K562 (cell line): Measurements from ENCODE around the gene UBE2E3. TPM values are rescaled to one million over a fixed set of nuclear protein-coding genes. Genes with fewer than 3 reads are reported as not detected.

Experiments
- ATAC-seq: fragments of 200-7000 bp; cut with Tn5 transposase; 3 replicates; pipeline ENCODE4 v1.9.1; 2020; ENCODE audit warnings: moderate library complexity
- BruUV-seq: library from RNA; stranded (reverse); fragments of 400-500 nt; replicated peaks from 2 replicates; lab custom pipeline; 2021; lab: Mats Ljungman, UMichigan
- CTCF ChIA-PET: fragments of 300-600 bp; formaldehyde crosslinking; extraction: SDS; loops from one replicate; lab custom pipeline; 2021; ENCODE audit warnings: low intra/inter-chr PET ratio; lab: Yijun Ruan, JAX
- POLR2A ChIA-PET: fragments of 300-600, 350-650 bp; sonication (Branson Sonifier 250); formaldehyde crosslinking; extraction: SDS; loops from one replicate; lab custom pipeline; 2021; ENCODE audit warnings: antibody characterized with exemption, inconsistent platforms; lab: Yijun Ruan, JAX
- DNase-seq, 4 experiments: peaks; one replicate each; pipeline versions ENCODE4 v3.0.0 to v3.0.0-alpha.2; 2011 to 2018; ENCODE audit warnings: low spot score in 3 of 4, mixed read lengths in 3 of 4; ENCODE audit errors: extremely low read depth in 1 of 4
- FAIRE-seq: peaks from 2 replicates; lab custom pipeline; 2011; peaks lifted over from hg19 to GRCh38; lab: Jason Lieb, UNC
- H2AFZ ChIP-seq: 2 replicates; pipeline ENCODE4 v1.6.0; 2011; ENCODE audit warnings: low read depth, low read length, control low read depth, inconsistent platforms
- H3K27ac ChIP-seq: fragments of 200-600 bp; 3 replicates; pipeline ENCODE4 v1.8.0; 2011; ENCODE audit warnings: low read depth, mild to moderate bottlenecking, control low read depth, inconsistent platforms, low read length, moderate library complexity, mixed read lengths; ENCODE audit errors: extremely low read depth
- H3K27me3 ChIP-seq, 2 experiments: fragments of 300-600 bp in 1 of 2; 2 replicates in 1 of 2; 3 replicates in 1 of 2; pipeline versions ENCODE4 v1.6.0 to v1.8.0; 2011; ENCODE audit warnings: inconsistent platforms in 2 of 2, low read length in 2 of 2, mild to moderate bottlenecking in 1 of 2, mixed read lengths in 1 of 2, moderate library complexity in 1 of 2; ENCODE audit not compliant: control insufficient read depth in 2 of 2, insufficient read depth in 2 of 2
- H3K36me3 ChIP-seq: fragments of 300-600 bp; 3 replicates; pipeline ENCODE4 v1.8.0; 2011; ENCODE audit warnings: mild to moderate bottlenecking, low read length, inconsistent platforms; ENCODE audit not compliant: control insufficient read depth, insufficient read depth
- H3K4me1 ChIP-seq, 2 experiments: fragments of 200-600 bp in 1 of 2; replicated peaks in 1 of 2; 2 replicates in 1 of 2; 3 replicates in 1 of 2; pipeline versions ENCODE4 v1.5.1 to v1.8.0; 2011; ENCODE audit warnings: inconsistent platforms in 2 of 2, low read length in 2 of 2, mild to moderate bottlenecking in 1 of 2, mixed read lengths in 1 of 2, moderate library complexity in 1 of 2; ENCODE audit not compliant: control insufficient read depth in 2 of 2, insufficient read depth in 2 of 2
- H3K4me2 ChIP-seq: 2 replicates; pipeline ENCODE4 v1.6.1; 2011; ENCODE audit warnings: low read length, control low read depth, inconsistent platforms, mixed read lengths; ENCODE audit not compliant: insufficient read depth
- H3K4me3 ChIP-seq: fragments of 200-600 bp; sonication (generic), shearing (Covaris generic); 2 replicates; pipeline ENCODE4 v1.5.1; 2016; ENCODE audit warnings: control low read depth, inconsistent platforms
- H3K79me2 ChIP-seq: fragments of 200-600 bp; 3 replicates; pipeline ENCODE4 v1.8.0; 2011; ENCODE audit warnings: low read length, inconsistent platforms; ENCODE audit not compliant: control insufficient read depth, insufficient read depth
- H3K9ac ChIP-seq, 2 experiments: 2 replicates each; pipeline versions ENCODE4 v1.6.0 to v1.6.1; 2011; ENCODE audit warnings: low read depth in 2 of 2, low read length in 2 of 2, control low read depth in 1 of 2, inconsistent platforms in 1 of 2, mild to moderate bottlenecking in 1 of 2, mixed read lengths in 1 of 2; ENCODE audit not compliant: insufficient read depth in 1 of 2
- H3K9me1 ChIP-seq: one replicate; pipeline ENCODE4 v1.6.0; 2011; ENCODE audit warnings: inconsistent platforms, mild to moderate bottlenecking, low read length, moderate library complexity; ENCODE audit not compliant: control insufficient read depth, insufficient read depth
- H3K9me3 ChIP-seq: replicated peaks from 2 replicates; pipeline ENCODE4 v1.5.1; 2011; ENCODE audit warnings: low read depth, low read length, inconsistent platforms; ENCODE audit not compliant: control insufficient read depth, insufficient read depth
- H4K20me1 ChIP-seq: replicated peaks from 2 replicates; pipeline ENCODE4 v1.6.1; 2011; ENCODE audit warnings: low read length, inconsistent platforms, mixed read lengths; ENCODE audit not compliant: control insufficient read depth, insufficient read depth
- ARHGAP35 ChIP-seq: fragments of 450-650 bp; IDR thresholded peaks from 2 replicates; pipeline ENCODE4 v1.6.1; 2018; ENCODE audit not compliant: partially characterized antibody
- BCOR ChIP-seq: fragments of 450-650 bp; IDR thresholded peaks from 2 replicates; pipeline ENCODE4 v1.6.1; 2016
- DPF2 ChIP-seq: fragments of 450-650 bp; IDR thresholded peaks from 2 replicates; pipeline ENCODE4 v1.6.1; 2016
- ETV6 ChIP-seq, 3 experiments: fragments of 150-350 bp in 1 of 3; sonication (generic) in 1 of 3; formaldehyde crosslinking in 1 of 3; IDR thresholded peaks; 2 replicates each; pipeline versions ENCODE4 v1.6.1 to v1.8.0; 2014 to 2022; ENCODE audit warnings: borderline replicate concordance in 2 of 3, low read depth in 2 of 3, antibody characterized with exemption in 1 of 3, low read length in 1 of 3, mild to moderate bottlenecking in 1 of 3, missing genetic modification reagents in 1 of 3
- GABPB1 ChIP-seq: sonication (generic); formaldehyde crosslinking; IDR thresholded peaks from 2 replicates; pipeline ENCODE4 v1.8.0; 2022; ENCODE audit warnings: mild to moderate bottlenecking, missing genetic modification reagents
- JUN ChIP-seq, 2 experiments: sonication (generic) in 1 of 2; formaldehyde crosslinking in 1 of 2; IDR thresholded peaks; 2 replicates each; pipeline versions ENCODE4 v1.6.1 to v1.8.0; 2012 to 2022; ENCODE audit warnings: borderline replicate concordance in 2 of 2, mild to moderate bottlenecking in 2 of 2, improper control_type of control experiment in 1 of 2, low read depth in 1 of 2, low read length in 1 of 2, missing genetic modification reagents in 1 of 2
- LCOR ChIP-seq: sonication (generic); formaldehyde crosslinking; IDR thresholded peaks from 2 replicates; pipeline ENCODE4 v1.8.0; 2022; ENCODE audit warnings: mild to moderate bottlenecking, missing genetic modification reagents
- NBN ChIP-seq: fragments of 450-650 bp; IDR thresholded peaks from 2 replicates; pipeline ENCODE4 v1.6.1; 2016; ENCODE audit warnings: low read depth, mild to moderate bottlenecking
- NFRKB ChIP-seq: fragments of 450-650 bp; IDR thresholded peaks from 2 replicates; pipeline ENCODE4 v1.6.1; 2016; ENCODE audit warnings: low read depth
- RBM34 ChIP-seq: fragments of 200-400 bp; formaldehyde crosslinking; IDR thresholded peaks from 2 replicates; pipeline ENCODE4 v1.6.1; 2018; ENCODE audit warnings: low read length, borderline replicate concordance; ENCODE audit not compliant: insufficient read depth
- SMC3 ChIP-seq: conservative IDR thresholded peaks from 2 replicates; pipeline ENCODE4 v1.6.1; 2011; ENCODE audit warnings: low read depth, low read length, improper control_type of control experiment; ENCODE audit not compliant: insufficient read depth
- SRSF3 ChIP-seq: fragments of 200-400 bp; formaldehyde crosslinking; IDR thresholded peaks from 2 replicates; pipeline ENCODE4 v1.6.1; 2016; ENCODE audit warnings: mild to moderate bottlenecking, low read length, moderate library complexity; ENCODE audit not compliant: insufficient read depth
- SRSF7 ChIP-seq: fragments of 200-400 bp; formaldehyde crosslinking; optimal IDR thresholded peaks from 2 replicates; pipeline ENCODE3; 2017; ENCODE audit warnings: mild to moderate bottlenecking, low read depth, low read length
- TCFL5 ChIP-seq: fragments of 250-450 bp; sonication (Bioruptor Pico); conservative IDR thresholded peaks from 2 replicates; pipeline ENCODE4 v1.6.1; 2021; ENCODE audit warnings: mild to moderate bottlenecking, moderate library complexity, matching md5 sums
- THRB ChIP-seq: fragments of 450-650 bp; formaldehyde crosslinking; conservative IDR thresholded peaks from 2 replicates; pipeline ENCODE4 v1.4.0; 2022; ENCODE audit warnings: mild to moderate bottlenecking, missing genetic modification characterization
- ZBTB26 ChIP-seq: fragments of 450-650 bp; formaldehyde crosslinking; IDR thresholded peaks from 2 replicates; pipeline ENCODE4 v1.4.0; 2022; ENCODE audit warnings: missing genetic modification characterization
- ZNF121 ChIP-seq: sonication (generic); formaldehyde crosslinking; conservative IDR thresholded peaks from 2 replicates; pipeline ENCODE4 v1.8.0; 2022; ENCODE audit warnings: missing genetic modification reagents
- WGBS: fragments of 100-300 bp; shearing (Covaris generic); methylation state at CpG from one replicate; pipeline ENCODE4 v1.1.6; 2016; ENCODE audit warnings: low coverage, mixed read lengths; ENCODE audit not compliant: insufficient coverage; ENCODE audit errors: missing lambda C conversion rate; 5-methylcytosine and 5-hydroxymethylcytosine counted together
- in situ Hi-C: fragments of 300-500 bp; cut with MboI; formaldehyde crosslinking; loops from 4 replicates; pipeline ENCODE4 v1.15.0; 2018; ENCODE audit warnings: inconsistent platforms, mixed read lengths
- intact Hi-C: fragments of 100-400 bp; cut with micrococcal nuclease; formaldehyde crosslinking; loops from 2 replicates; pipeline ENCODE4 v1.14.2; 2022
- polyA plus RNA-seq, 8 experiments: library from polyadenylated mRNA; depleted of rRNA in 4 of 8; stranded (reverse) in 5 of 8; unstranded in 3 of 8; fragments of >200 nt; fragmentation: Nextera tagmentation in 2 of 8; fragmentation: Illumina TruSeq in 1 of 8; extraction: Ambion mirVana in 2 of 8; extraction: Trizol in 1 of 8; gene quantifications; 2 replicates each; pipeline versions ENCODE4 v1.2.1 to v1.2.3, GENCODE V29; 2011 to 2014; ENCODE audit warnings: inconsistent platforms in 1 of 8, missing spikeins in 1 of 8
- total RNA-seq, 7 experiments: library from RNA; depleted of rRNA in 6 of 7; stranded (reverse); fragments of >200 nt in 6 of 7; fragmentation: Illumina TruSeq in 2 of 7; extraction: Trizol in 2 of 7; gene quantifications; 2 replicates each; pipeline versions ENCODE4 v1.2.1 to v1.2.3, GENCODE V29; 2011 to 2021; ENCODE audit warnings: low replicate concordance in 1 of 7
- TF ChIP-seq, protein P1 (sequence below): sonication (generic); formaldehyde crosslinking; IDR thresholded peaks from 2 replicates; pipeline ENCODE4 v1.4.0; 2020; ENCODE audit warnings: mild to moderate bottlenecking, missing genetic modification reagents

UBE2E3 gene
- total and polyA plus RNA-seq, 9 of the 15 experiments (the other 6 are each of a cell fraction or from before 2014, with no cell fraction given) = 58.2 to 173 (median 78.0) TPM

DNA sequence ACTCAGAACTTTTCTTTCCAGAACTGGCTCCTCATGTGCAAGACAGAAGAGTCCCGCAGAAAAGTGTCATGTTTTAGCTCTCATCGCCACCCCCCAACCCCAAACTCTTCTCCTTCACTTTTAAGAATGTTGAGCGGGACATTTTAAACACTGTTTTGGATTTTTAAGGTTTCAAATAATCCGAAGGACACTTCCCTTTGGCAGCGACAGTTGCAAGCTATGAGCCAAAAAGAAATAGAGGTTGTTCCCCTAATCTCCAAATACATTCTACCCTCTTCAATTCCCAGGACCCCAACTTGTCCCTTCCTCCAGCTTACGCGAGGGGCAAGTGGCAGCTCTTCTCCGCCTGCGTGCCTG is 678 bp upstream of the UBE2E3 start:
- in situ Hi-C loops (no loop called here), intact Hi-C loops (loop anchor here (5.0 to 10.0 kb wide), 3 partner anchors 287 to 915 kb away; partner anchors contain the start of gene ITPRID2)
- no peaks in the 10 kb centered on the region for H4K20me1 ChIP-seq
- peak overlapping the region; percentile 75 for H3K27ac ChIP-seq
- peak overlapping the region; percentile 73 for H3K4me2 ChIP-seq
- peaks cover 8 to 21% of the 10 kb centered on the region in 2 experiments; a peak in 4 of 5 replicates for H3K4me1 ChIP-seq
- H3K4me3 ChIP-seq = peak overlapping the region; percentile 53
- peak overlapping the region; percentile 71 to 95 for H3K9ac ChIP-seq
- no peaks in the 10 kb centered on the region for H3K27me3 ChIP-seq
- DNase-seq = peak in 1 of 4 experiments; percentile 5
- H3K36me3 ChIP-seq = peaks cover 20% of the 10 kb centered on the region
- ChIA-PET CTCF (no interaction called here), POLR2A (interaction anchor here (0.7 to 4.4 kb wide), 10 partner anchors 9 to 930 kb away, joined by 3 to 38 read pairs (median 4); no protein-coding TSS in a partner anchor)
- no peak for FAIRE-seq
- H3K79me2 ChIP-seq = peaks cover 37% of the 10 kb centered on the region
- no peaks in the 10 kb centered on the region for H3K9me3 ChIP-seq
- whole genome bisulfite sequencing = 12% methylated on average over 9 of the region's 9 CpGs
- no peaks in the 10 kb centered on the region for H3K9me1 ChIP-seq
- peak overlapping the region; percentile 79 for H2AFZ ChIP-seq
- ATAC-seq = no peak
- no TSS peak for BruUV-seq
- 0 out of 2 replicates have a peak, but pooled peaks have one; percentile 20 for TF ChIP-seq BCOR
- peak; percentile 28; the same call in 1 of the 2 replicates for TF ChIP-seq DPF2
- no peak for TF ChIP-seq ARHGAP35
- TF ChIP-seq NBN = 0 out of 2 replicates have a peak, but pooled peaks have one; percentile 23
- TF ChIP-seq GABPB1 = 0 out of 2 replicates have a peak, but pooled peaks have one; percentile 19
- no peak for TF ChIP-seq THRB
- TF ChIP-seq, protein P1, sequence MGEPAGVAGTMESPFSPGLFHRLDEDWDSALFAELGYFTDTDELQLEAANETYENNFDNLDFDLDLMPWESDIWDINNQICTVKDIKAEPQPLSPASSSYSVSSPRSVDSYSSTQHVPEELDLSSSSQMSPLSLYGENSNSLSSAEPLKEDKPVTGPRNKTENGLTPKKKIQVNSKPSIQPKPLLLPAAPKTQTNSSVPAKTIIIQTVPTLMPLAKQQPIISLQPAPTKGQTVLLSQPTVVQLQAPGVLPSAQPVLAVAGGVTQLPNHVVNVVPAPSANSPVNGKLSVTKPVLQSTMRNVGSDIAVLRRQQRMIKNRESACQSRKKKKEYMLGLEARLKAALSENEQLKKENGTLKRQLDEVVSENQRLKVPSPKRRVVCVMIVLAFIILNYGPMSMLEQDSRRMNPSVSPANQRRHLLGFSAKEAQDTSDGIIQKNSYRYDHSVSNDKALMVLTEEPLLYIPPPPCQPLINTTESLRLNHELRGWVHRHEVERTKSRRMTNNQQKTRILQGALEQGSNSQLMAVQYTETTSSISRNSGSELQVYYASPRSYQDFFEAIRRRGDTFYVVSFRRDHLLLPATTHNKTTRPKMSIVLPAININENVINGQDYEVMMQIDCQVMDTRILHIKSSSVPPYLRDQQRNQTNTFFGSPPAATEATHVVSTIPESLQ = 0 out of 2 replicates have a peak, but pooled peaks have one; percentile 56
- 0 out of 4 replicates have a peak, but pooled peaks of 1 of the 2 experiments have one; percentile 30 for TF ChIP-seq ETV6 (IDR thresholded peaks at IDR 0.05; ENCODE audit: borderline replicate concordance in 1 of 2, low read depth in 2 of 2, low read length in 1 of 2)
- TF ChIP-seq ETV6 (CRISPR knock-in tag; IDR thresholded peaks at IDR 0.05; ENCODE audit: borderline replicate concordance) = no peak
- no peak for TF ChIP-seq SRSF7
- TF ChIP-seq ZBTB26 (CRISPR knock-in tag) = no peak
- no peak for TF ChIP-seq JUN (IDR thresholded peaks at IDR 0.05; ENCODE audit: borderline replicate concordance, low read depth, low read length)
- no peak for TF ChIP-seq JUN (CRISPR knock-in tag; IDR thresholded peaks at IDR 0.05; ENCODE audit: borderline replicate concordance)
- TF ChIP-seq SRSF3 = no peak
- no peak for TF ChIP-seq TCFL5 (CRISPR knock-in tag)
- TF ChIP-seq ZNF121 (CRISPR knock-in tag) = no peak
- TF ChIP-seq RBM34 = no peak
- TF ChIP-seq NFRKB = peak; percentile 27; the same call in 1 of the 2 replicates
- no peak for TF ChIP-seq SMC3
- TF ChIP-seq LCOR = peak; percentile 44; the same call in 1 of the 2 replicates
